ENCODE data around the gene POLR2L. TPM values are rescaled to one million over a fixed set of nuclear protein-coding genes. Genes with fewer than 3 reads are reported as not detected.

POLR2L gene
- total and polyA plus RNA-seq, 2 of the 13 experiments (the other 11 are each of a cell fraction or from before 2014, with no cell fraction given), result 104 to 114 TPM

GRCh38 chr11:830295-831117, 11.8 kb downstream of the POLR2L start (continued):
- TF ChIP-seq SKIL (CRISPR knock-in tag; IDR thresholded peaks at IDR 0.05; ENCODE audit: borderline replicate concordance) (peak; percentile 43; the same call in 1 of the 2 replicates), NBN (conservative IDR thresholded peaks at IDR 0.05) (no peak), BATF2 (CRISPR knock-in tag; IDR thresholded peaks at IDR 0.05) (peak; percentile 69; the same call in 1 of the 2 replicates), ZNF546 (CRISPR knock-in tag; conservative IDR thresholded peaks at IDR 0.05) (peak; percentile 77; the same call in 1 of the 2 replicates), FOXC1 (CRISPR knock-in tag; IDR thresholded peaks at IDR 0.05; ENCODE audit: borderline replicate concordance) (0 out of 2 replicates have a peak, but pooled peaks have one; percentile 22), POGZ (CRISPR knock-in tag; IDR thresholded peaks at IDR 0.05) (no peak), ZNF704 (CRISPR knock-in tag; IDR thresholded peaks at IDR 0.05; ENCODE audit: borderline replicate concordance) (0 out of 2 replicates have a peak, but pooled peaks have one; percentile 8), ZNF33B (CRISPR knock-in tag; IDR thresholded peaks at IDR 0.05) (no peak), MYC (CRISPR knock-in tag; IDR thresholded peaks at IDR 0.05; ENCODE audit: borderline replicate concordance) (peak; percentile 85), TFDP2 (CRISPR knock-in tag; IDR thresholded peaks at IDR 0.05) (peak; percentile 46; the same call in 1 of the 2 replicates), ZBTB4 (CRISPR knock-in tag; IDR thresholded peaks at IDR 0.05; ENCODE audit: borderline replicate concordance) (no peak), ZFP90 (CRISPR knock-in tag; IDR thresholded peaks at IDR 0.05; ENCODE audit: borderline replicate concordance) (no peak), ZBTB10 (CRISPR knock-in tag; IDR thresholded peaks at IDR 0.05; ENCODE audit: borderline replicate concordance) (0 out of 2 replicates have a peak, but pooled peaks have one; percentile 47), ZNF747 (CRISPR knock-in tag; IDR thresholded peaks at IDR 0.05; ENCODE audit: borderline replicate concordance) (peak; percentile 58; the same call in 1 of the 2 replicates)
